ENCODE results near the gene TMC8.
A peak's percentile ranks its signal among the peaks of the same experiment; 100 is the strongest.
"Not testable (repeated sequence)": the region's sequence is repeated elsewhere in the genome, so short reads cannot be mapped to it uniquely, and the experiment has no call there.

Gene TMC8, protein sequence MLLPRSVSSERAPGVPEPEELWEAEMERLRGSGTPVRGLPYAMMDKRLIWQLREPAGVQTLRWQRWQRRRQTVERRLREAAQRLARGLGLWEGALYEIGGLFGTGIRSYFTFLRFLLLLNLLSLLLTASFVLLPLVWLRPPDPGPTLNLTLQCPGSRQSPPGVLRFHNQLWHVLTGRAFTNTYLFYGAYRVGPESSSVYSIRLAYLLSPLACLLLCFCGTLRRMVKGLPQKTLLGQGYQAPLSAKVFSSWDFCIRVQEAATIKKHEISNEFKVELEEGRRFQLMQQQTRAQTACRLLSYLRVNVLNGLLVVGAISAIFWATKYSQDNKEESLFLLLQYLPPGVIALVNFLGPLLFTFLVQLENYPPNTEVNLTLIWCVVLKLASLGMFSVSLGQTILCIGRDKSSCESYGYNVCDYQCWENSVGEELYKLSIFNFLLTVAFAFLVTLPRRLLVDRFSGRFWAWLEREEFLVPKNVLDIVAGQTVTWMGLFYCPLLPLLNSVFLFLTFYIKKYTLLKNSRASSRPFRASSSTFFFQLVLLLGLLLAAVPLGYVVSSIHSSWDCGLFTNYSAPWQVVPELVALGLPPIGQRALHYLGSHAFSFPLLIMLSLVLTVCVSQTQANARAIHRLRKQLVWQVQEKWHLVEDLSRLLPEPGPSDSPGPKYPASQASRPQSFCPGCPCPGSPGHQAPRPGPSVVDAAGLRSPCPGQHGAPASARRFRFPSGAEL

DNA sequence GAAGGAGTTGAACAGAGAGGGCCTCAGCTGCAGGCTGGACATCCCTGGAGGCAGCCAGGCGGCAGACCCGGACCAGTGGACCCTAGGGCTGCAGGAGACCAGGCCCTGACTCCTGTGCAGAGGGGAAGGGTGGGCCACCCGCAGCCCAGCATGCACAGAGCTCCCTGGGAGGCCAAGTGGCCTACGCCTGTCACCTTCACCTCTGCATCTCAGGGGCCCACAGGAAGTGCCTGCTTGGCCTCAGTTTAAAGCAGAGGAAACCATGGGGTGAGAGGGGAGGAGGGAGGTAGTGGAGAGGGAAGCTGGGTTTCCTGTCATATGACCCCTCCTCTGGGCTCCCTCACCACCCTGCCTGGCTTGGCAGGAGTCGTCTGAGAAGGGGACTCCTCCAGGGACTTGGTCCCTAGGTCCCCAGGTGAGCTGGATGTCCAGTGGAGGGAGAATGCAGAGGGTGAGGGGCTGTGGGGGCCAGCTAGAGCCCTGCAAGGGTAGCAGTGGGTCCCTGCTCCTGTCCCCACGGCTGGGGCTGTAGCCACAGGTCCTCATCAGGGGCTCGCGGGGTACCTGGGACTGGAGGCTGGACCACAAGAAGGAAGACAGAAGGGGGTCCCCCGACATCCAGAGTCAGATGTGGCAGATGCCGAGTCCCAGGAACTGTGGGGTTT lies at the start of gene TMC8:
TMC8 (plus strand) TSS at position 335 of the 665 bp plus-strand sequence. CDS start 818 bp downstream, outside the sequence.
- no peak within 1 kb of the TSS for H3K4me3 ChIP-seq (ENCODE audit: severe bottlenecking)
- ATAC-seq (ENCODE audit: low read depth) (no peak), DNase-seq (ENCODE audit: low spot score) (no peak)
- peaks cover 11% of the 10 kb centered on the region for H3K4me1 ChIP-seq (ENCODE audit: insufficient read depth, poor library complexity, severe bottlenecking)
- no peaks in the 10 kb centered on the region for H3K27me3 ChIP-seq (ENCODE audit: insufficient read depth, poor library complexity, severe bottlenecking)
- TF ChIP-seq, protein P1, sequence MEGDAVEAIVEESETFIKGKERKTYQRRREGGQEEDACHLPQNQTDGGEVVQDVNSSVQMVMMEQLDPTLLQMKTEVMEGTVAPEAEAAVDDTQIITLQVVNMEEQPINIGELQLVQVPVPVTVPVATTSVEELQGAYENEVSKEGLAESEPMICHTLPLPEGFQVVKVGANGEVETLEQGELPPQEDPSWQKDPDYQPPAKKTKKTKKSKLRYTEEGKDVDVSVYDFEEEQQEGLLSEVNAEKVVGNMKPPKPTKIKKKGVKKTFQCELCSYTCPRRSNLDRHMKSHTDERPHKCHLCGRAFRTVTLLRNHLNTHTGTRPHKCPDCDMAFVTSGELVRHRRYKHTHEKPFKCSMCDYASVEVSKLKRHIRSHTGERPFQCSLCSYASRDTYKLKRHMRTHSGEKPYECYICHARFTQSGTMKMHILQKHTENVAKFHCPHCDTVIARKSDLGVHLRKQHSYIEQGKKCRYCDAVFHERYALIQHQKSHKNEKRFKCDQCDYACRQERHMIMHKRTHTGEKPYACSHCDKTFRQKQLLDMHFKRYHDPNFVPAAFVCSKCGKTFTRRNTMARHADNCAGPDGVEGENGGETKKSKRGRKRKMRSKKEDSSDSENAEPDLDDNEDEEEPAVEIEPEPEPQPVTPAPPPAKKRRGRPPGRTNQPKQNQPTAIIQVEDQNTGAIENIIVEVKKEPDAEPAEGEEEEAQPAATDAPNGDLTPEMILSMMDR (IDR thresholded peaks at IDR 0.05; ENCODE audit: poor library complexity, severe bottlenecking): no peak
- peaks cover 4% of the 10 kb centered on the region; the same call in 1 of the 2 replicates for H3K36me3 ChIP-seq (ENCODE audit: low read depth)
- H3K9me3 ChIP-seq (ENCODE audit: severe bottlenecking): no peaks in the 10 kb centered on the region
- H3K27ac ChIP-seq (ENCODE audit: poor library complexity, severe bottlenecking): peak within 1 kb of the TSS; percentile 51

DNA sequence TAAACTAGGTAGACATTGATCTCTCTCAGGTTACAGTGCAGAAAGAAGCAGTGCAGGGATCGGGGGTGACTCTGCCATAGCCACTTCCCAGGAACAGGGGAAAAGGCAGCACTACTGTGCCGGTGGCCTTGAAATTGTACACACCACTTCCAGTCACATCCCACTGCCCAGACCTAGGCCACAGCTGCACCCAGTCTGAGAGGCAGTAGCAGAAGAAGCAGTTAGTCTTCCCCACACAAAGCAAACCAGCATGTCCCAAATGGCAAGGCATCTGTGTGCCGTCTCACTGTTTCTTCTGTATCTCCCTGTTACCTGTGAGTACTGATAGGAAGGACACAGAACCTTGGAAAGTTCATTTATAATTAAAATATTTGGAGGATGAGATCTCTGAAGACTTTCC lies 49.0 kb upstream of the TMC8 start:
- DNase-seq (ENCODE audit: low spot score): no peak
- Histone ChIP-seq H3K27me3 (ENCODE audit: insufficient read depth, poor library complexity, severe bottlenecking) (no peaks in the 10 kb centered on the region), H3K4me1 (ENCODE audit: insufficient read depth, poor library complexity, severe bottlenecking) (no peaks in the 10 kb centered on the region), H3K9me3 (ENCODE audit: severe bottlenecking) (no peaks in the 10 kb centered on the region), H3K36me3 (ENCODE audit: low read depth) (no peaks in the 10 kb centered on the region), H3K27ac (ENCODE audit: poor library complexity, severe bottlenecking) (no peak overlapping the region), H3K4me3 (ENCODE audit: severe bottlenecking) (no peak overlapping the region)
- no peak for ATAC-seq (ENCODE audit: low read depth)
- TF ChIP-seq, protein P1 (IDR thresholded peaks at IDR 0.05; ENCODE audit: poor library complexity, severe bottlenecking): no peak

DNA sequence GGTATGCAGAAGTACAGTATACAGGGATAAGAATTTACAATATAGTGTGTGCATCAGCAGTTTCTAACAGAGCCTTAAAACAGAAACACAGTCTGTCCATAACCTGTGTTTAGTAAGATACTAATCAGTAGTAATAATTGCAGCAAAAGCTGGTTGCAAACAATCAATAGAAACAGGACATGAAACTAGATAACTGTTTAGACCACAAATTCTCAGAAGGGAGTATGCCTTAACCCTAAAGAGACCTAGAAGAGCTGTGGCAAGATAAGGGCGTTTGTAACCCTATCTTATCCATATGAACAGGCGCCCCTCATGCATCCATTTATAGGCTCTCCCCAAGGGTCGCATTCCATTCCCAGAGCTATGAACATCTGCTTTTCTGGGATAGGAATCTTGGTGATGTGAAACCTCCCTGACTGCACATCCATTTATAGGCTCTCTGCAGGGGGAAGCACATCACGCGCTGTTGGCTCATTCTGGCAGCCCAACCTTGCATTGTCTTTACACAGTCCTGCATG lies 48.2 kb upstream of the TMC8 start:
- H3K27ac ChIP-seq (ENCODE audit: poor library complexity, severe bottlenecking); DNase-seq (ENCODE audit: low spot score); ATAC-seq (ENCODE audit: low read depth); H3K36me3 ChIP-seq (ENCODE audit: low read depth); H3K4me3 ChIP-seq (ENCODE audit: severe bottlenecking); H3K27me3 ChIP-seq (ENCODE audit: insufficient read depth, poor library complexity, severe bottlenecking); H3K4me1 ChIP-seq (ENCODE audit: insufficient read depth, poor library complexity, severe bottlenecking); H3K9me3 ChIP-seq (ENCODE audit: severe bottlenecking): not testable (repeated sequence)

DNA sequence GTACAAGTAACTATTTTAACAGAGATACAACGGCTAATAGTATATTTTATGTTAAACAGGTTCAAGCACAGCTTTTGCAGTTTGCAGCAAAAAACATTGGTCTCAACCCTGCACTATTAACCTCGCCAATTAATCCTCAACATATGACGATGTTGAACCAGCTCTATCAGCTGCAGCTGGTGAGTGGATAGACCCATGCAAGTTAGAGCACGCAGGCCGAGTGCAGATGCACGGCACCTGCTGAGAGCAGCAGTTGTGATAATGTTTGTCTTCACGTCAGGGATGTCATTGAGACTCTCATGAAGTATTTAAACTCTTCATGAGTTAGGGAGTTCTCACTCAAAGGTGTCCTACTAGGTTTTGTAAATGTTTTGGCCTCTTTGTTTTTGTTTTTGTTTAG lies 47.6 kb upstream of the TMC8 start:
- TF ChIP-seq, protein P1 (IDR thresholded peaks at IDR 0.05; ENCODE audit: poor library complexity, severe bottlenecking): no peak
- no peak overlapping the region for H3K4me3 ChIP-seq (ENCODE audit: severe bottlenecking)
- ATAC-seq (ENCODE audit: low read depth) (no peak), DNase-seq (ENCODE audit: low spot score) (no peak)
- no peaks in the 10 kb centered on the region for H3K4me1 ChIP-seq (ENCODE audit: insufficient read depth, poor library complexity, severe bottlenecking)
- H3K27ac ChIP-seq (ENCODE audit: poor library complexity, severe bottlenecking): no peak overlapping the region
- no peaks in the 10 kb centered on the region for H3K27me3 ChIP-seq (ENCODE audit: insufficient read depth, poor library complexity, severe bottlenecking)
- H3K36me3 ChIP-seq (ENCODE audit: low read depth): no peaks in the 10 kb centered on the region
- H3K9me3 ChIP-seq (ENCODE audit: severe bottlenecking): no peaks in the 10 kb centered on the region

DNA sequence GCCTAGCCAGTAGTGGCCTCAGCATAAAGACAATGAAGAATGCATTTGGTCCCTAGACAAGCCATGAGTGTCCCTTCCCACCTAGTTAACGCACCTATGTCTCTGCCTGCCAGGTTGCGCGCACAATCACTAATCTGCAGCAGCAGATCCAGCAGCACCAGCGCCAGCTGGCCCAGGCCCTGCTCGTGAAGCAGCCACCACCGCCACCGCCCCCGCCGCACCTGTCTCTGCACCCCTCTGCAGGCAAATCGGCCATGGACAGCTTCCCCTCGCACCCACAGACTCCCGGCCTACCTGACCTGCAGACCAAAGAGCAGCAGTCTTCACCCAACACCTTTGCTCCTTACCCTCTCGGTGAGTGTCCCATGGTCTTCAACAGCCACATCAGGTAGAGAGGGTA lies 43.8 kb upstream of the TMC8 start:
- no peak for ATAC-seq (ENCODE audit: low read depth)
- no peaks in the 10 kb centered on the region for H3K36me3 ChIP-seq (ENCODE audit: low read depth)

More for the DNA sequence above, 43.8 kb upstream of the TMC8 start:
- no peaks in the 10 kb centered on the region for H3K27me3 ChIP-seq (ENCODE audit: insufficient read depth, poor library complexity, severe bottlenecking)
- H3K4me3 ChIP-seq (ENCODE audit: severe bottlenecking): no peak overlapping the region
- no peak for DNase-seq (ENCODE audit: low spot score)
- no peaks in the 10 kb centered on the region for H3K4me1 ChIP-seq (ENCODE audit: insufficient read depth, poor library complexity, severe bottlenecking)
- no peaks in the 10 kb centered on the region for H3K9me3 ChIP-seq (ENCODE audit: severe bottlenecking)
- TF ChIP-seq, protein P1 (IDR thresholded peaks at IDR 0.05; ENCODE audit: poor library complexity, severe bottlenecking): no peak
- no peak overlapping the region for H3K27ac ChIP-seq (ENCODE audit: poor library complexity, severe bottlenecking)
